Fibroblast of pulmonary artery (primary cell): ENCODE results near the gene SS18L1.

Source experiments
- DNase-seq: peaks from one replicate; pipeline ENCODE4 v3.0.0-alpha.2; 2010; ENCODE audit warnings: low read depth
- H3K4me3 ChIP-seq: replicated peaks from 2 replicates; pipeline ENCODE4 v1.5.1; 2011; ENCODE audit warnings: low read depth, mild to moderate bottlenecking, control low read depth, low read length, moderate library complexity
- TF ChIP-seq, protein P1 (sequence below): IDR thresholded peaks from 2 replicates; pipeline ENCODE4 v1.5.1; 2011; ENCODE audit warnings: mild to moderate bottlenecking, control low read depth, low read length, inconsistent platforms; ENCODE audit errors: missing control alignments

The SS18L1 gene

DNA sequence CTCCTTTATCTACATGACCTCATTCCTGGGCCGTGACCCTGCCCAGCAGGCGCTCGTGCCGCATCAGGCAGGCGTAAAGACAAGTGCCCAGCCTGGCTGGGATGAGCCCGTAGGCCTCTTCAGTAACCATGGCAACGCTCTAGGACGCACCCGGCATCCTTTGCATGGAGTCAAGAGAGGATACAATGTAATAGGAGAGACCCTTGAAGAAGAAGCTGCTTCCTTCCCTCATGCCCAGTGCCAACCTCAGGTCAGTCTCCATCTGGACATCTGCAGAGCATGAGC lies 26.3 kb upstream of the SS18L1 start:
- TF ChIP-seq, protein P1, sequence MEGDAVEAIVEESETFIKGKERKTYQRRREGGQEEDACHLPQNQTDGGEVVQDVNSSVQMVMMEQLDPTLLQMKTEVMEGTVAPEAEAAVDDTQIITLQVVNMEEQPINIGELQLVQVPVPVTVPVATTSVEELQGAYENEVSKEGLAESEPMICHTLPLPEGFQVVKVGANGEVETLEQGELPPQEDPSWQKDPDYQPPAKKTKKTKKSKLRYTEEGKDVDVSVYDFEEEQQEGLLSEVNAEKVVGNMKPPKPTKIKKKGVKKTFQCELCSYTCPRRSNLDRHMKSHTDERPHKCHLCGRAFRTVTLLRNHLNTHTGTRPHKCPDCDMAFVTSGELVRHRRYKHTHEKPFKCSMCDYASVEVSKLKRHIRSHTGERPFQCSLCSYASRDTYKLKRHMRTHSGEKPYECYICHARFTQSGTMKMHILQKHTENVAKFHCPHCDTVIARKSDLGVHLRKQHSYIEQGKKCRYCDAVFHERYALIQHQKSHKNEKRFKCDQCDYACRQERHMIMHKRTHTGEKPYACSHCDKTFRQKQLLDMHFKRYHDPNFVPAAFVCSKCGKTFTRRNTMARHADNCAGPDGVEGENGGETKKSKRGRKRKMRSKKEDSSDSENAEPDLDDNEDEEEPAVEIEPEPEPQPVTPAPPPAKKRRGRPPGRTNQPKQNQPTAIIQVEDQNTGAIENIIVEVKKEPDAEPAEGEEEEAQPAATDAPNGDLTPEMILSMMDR, result no peak
- no peak for DNase-seq
- no peak overlapping the region for H3K4me3 ChIP-seq

DNA sequence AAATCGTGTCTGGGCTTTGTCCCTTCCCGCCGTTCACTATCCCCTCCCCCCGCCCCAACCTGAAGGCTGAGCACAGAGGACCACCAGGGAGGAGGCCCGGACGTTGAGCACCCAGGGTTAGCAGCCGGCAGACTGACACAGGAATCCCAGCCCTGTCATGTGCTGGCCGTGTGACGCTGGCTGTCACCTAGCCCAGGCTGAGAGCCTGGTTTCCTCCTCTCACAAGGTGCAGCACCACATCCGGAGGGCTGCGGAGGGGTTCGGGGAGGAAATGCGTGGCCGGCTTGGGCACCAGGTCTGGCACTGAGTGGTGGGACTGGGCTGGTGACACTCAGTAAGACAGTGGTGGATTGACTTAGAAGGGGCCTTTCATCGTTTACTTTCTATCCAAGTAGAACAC lies 25.9 kb upstream of the SS18L1 start:
- H3K4me3 ChIP-seq, result no peak overlapping the region
- DNase-seq, result no peak
- TF ChIP-seq, protein P1, result no peak

DNA sequence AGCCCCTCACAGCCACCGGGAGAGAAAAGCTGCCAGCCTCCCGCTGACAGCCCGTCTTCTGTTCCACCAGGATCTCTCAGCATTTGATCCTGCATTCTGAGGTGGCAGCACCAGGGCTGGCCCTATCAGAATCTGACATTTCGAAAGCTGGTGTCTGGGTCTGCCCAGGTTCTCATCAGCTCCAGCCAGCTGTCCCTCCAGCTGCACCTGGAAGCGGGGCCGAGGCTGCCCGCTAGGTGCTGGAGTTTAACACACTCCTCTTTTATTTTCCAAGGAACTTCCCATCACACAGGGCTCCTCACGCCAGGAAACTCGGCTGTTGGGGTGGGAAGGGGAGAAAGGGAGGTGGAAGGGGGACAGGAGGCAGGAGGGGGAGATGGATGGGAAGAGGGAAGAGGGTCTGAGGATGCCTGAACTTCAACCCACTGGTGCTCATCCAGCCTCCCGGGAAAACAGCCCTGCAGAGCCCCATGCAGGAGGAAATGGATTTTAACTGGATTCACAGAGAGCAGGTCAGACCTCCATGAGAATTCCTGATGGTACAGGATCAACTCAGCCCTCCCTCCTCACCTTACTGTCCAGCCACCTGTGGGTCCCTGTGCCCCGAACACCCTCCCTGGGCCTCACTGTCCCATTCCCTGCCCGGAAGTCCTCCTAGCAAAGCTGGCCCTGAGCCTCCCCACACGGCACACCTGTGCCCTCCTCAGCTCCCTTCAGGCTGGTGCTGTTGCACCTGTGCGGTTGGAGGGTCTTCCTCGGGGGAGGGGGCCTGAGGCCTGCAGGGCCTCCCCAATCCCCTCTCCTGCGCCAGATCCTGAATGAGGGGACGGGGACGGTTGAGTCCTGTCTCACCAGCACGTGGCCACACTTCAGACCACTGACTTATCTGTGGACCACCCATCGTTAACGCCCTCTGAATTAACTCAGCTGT lies 25.2 kb upstream of the SS18L1 start:
- TF ChIP-seq, protein P1, result no peak
- no peak overlapping the region for H3K4me3 ChIP-seq
- DNase-seq, result no peak

DNA sequence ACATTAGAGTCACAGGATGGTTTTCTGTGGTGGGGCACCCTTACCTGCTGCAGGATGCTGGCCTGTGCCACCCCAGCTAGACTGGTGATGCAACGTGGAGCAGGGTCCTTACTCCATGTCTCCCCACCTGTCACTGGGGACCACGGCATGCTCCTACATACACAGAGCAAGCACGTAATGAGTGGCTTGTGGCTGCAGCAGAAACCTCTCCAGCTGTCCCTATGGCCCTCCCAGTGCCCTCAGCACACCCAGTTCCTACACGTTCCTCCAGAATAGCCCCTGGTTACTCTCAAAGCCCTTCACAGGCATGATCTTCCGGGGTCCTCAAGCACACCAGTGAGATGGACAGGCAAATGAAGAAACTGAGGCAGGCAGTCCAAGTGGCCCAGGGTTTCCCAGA lies 24.5 kb upstream of the SS18L1 start:
- TF ChIP-seq, protein P1, result no peak
- no peak for DNase-seq
- H3K4me3 ChIP-seq, result no peak overlapping the region

DNA sequence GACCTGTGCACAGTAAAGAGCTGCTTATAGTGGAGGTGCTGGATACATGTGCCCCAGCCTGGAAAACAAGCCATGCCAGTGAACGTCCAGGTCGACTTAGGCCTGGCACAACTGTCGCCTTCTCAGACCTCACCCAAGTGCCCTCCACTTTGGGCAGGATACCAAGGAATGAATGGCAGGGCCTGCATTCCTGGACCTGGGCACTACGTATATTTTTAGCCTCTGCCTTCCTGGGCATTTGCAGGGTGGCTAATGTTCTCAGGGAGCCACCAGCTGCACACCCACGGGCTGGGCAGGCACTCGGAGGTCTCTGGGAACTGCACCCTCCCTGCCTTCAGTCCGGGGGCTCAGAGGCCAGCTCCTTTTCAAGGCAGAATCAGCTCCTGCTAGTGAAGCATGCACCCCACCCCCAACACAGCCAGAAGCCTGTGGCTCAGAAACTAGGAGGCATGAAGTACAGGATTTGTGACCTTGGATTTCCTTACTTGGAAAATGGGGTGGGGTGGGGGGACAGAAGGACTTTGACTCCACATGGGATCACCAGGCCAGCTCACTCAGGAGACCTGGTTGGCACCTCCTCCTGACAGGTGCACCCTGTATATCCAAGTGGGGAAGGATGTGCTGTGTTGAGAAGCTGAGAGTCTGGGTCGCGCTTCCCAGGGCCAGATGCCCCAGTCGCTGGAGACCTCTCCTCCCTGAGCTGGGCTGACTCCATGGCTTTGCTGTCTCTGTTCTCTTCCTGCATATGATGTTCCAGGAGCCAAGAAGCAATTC lies 23.8 kb upstream of the SS18L1 start:
- DNase-seq, result no peak
- TF ChIP-seq, protein P1, result no peak
- no peak overlapping the region for H3K4me3 ChIP-seq

DNA sequence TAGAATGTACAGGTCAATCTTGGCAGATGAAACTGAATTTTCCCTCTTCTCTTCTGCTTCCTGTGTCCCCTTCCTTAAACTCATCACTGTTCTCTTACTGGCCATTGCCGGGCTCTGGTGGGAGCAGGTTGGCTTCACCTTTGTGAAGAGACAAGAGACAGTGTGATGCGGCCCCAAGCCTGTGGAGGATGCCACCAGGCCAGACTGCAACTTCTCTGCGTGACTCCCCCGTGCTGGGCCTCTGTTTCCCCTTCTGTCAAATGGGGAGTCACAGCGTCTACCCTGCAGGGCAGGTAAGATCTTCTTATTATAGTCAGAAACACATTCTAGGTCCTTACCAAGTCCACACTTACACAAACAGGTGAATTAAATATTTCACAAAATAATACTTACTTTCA lies 23.2 kb upstream of the SS18L1 start:
- DNase-seq, result no peak
- no peak overlapping the region for H3K4me3 ChIP-seq
- TF ChIP-seq, protein P1, result no peak
